Panc1 (cell line): Measurements from ENCODE around the gene MAPT. TPM values are rescaled to one million over a fixed set of nuclear protein-coding genes. Genes with fewer than 3 reads are reported as not detected.

Experiments
- ATAC-seq: fragments of 200-7000 bp; cut with Tn5 transposase; 2 replicates; pipeline ENCODE4 v1.9.1; 2020; ENCODE audit warnings: mild to moderate bottlenecking, moderate library complexity
- BruUV-seq: library from RNA; stranded (reverse); fragments of 400-500 nt; replicated peaks from 2 replicates; lab custom pipeline; 2021; lab: Mats Ljungman, UMichigan
- CTCF ChIA-PET: fragments of 300-600 bp; sonication (Branson Sonifier 250); formaldehyde crosslinking; loops from one replicate; lab custom pipeline; 2022; ENCODE audit warnings: antibody characterized with exemption; lab: Charles Lee
- POLR2A ChIA-PET: fragments of 300-600 bp; sonication (Branson Sonifier 250); formaldehyde crosslinking; loops from one replicate; lab custom pipeline; 2022; ENCODE audit warnings: antibody characterized with exemption; lab: Charles Lee
- DNase-seq: peaks from one replicate; pipeline ENCODE4 v3.0.0-alpha.2; 2010; ENCODE audit warnings: low read depth, low spot score
- H3K27ac ChIP-seq: 2 replicates; pipeline ENCODE4 v1.5.1; 2011; ENCODE audit warnings: mild to moderate bottlenecking, low read length, inconsistent platforms
- H3K27me3 ChIP-seq: fragments of 200-500 bp; sonication (Bioruptor generic); 2 replicates; pipeline ENCODE4 v1.6.0; 2014; ENCODE audit warnings: low read length, inconsistent platforms; ENCODE audit not compliant: control insufficient read depth, insufficient read depth
- H3K36me3 ChIP-seq: fragments of 200-500 bp; sonication (Bioruptor generic); 2 replicates; pipeline ENCODE4 v1.5.1; 2014; ENCODE audit warnings: inconsistent platforms, mild to moderate bottlenecking, low read length, moderate library complexity; ENCODE audit not compliant: control insufficient read depth, insufficient read depth
- H3K4me1 ChIP-seq: 2 replicates; pipeline ENCODE4 v1.5.1; 2011; ENCODE audit warnings: inconsistent platforms, mild to moderate bottlenecking, low read length, moderate library complexity; ENCODE audit not compliant: control insufficient read depth, insufficient read depth
- H3K4me3 ChIP-seq, 2 experiments: 2 replicates each; pipeline ENCODE4 v1.5.1; 2011 to 2012; ENCODE audit warnings: low read depth in 2 of 2, low read length in 2 of 2, mild to moderate bottlenecking in 2 of 2, inconsistent platforms in 1 of 2, moderate library complexity in 1 of 2
- H3K9me3 ChIP-seq: fragments of 200-500 bp; sonication (Bioruptor generic); 2 replicates; pipeline ENCODE4 v1.5.1; 2014; ENCODE audit warnings: low read depth, mild to moderate bottlenecking, inconsistent platforms, low read length, moderate library complexity; ENCODE audit not compliant: control insufficient read depth, insufficient read depth
- CTCF ChIP-seq: fragments of 450-650 bp; IDR thresholded peaks from 2 replicates; pipeline ENCODE4 v1.5.1; 2017; ENCODE audit warnings: mild to moderate bottlenecking
- POLR2AphosphoS5 ChIP-seq: IDR thresholded peaks from 2 replicates; pipeline ENCODE4 v1.6.1; 2012; ENCODE audit warnings: mild to moderate bottlenecking, low read depth, low read length, moderate library complexity
- SIN3A ChIP-seq: IDR thresholded peaks from 2 replicates; pipeline ENCODE4 v1.6.1; 2012; ENCODE audit warnings: low read depth, mild to moderate bottlenecking, low read length, moderate library complexity, borderline replicate concordance; ENCODE audit not compliant: insufficient read depth
- TCF7L2 ChIP-seq: IDR thresholded peaks from 2 replicates; pipeline ENCODE4 v1.6.1; 2011; ENCODE audit warnings: mild to moderate bottlenecking, low read depth, low read length, inconsistent platforms
- in situ Hi-C: cut with HindIII; loops from 2 replicates; pipeline ENCODE4 v1.10.0; 2016; ENCODE audit warnings: low sequenced_read_pairs, low pct_unique_long_range_greater_than_20kb
- intact Hi-C: fragments of 100-400 bp; cut with micrococcal nuclease; formaldehyde crosslinking; loops from one replicate; pipeline ENCODE4 v1.10.0; 2022; ENCODE audit not compliant: unreplicated experiment
- total RNA-seq: library from RNA; stranded (reverse); gene quantifications from one replicate; pipeline ENCODE4 v1.2.1, GENCODE V29; 2021; ENCODE audit not compliant: unreplicated experiment
- TF ChIP-seq, protein P1 (sequence below), 2 experiments: IDR thresholded peaks; 2 replicates each; pipeline ENCODE4 v1.6.1; 2011 to 2012; ENCODE audit warnings: low read depth in 2 of 2, control low read depth in 1 of 2, low read length in 1 of 2, mild to moderate bottlenecking in 1 of 2, moderate library complexity in 1 of 2; ENCODE audit not compliant: insufficient read depth in 1 of 2

Gene MAPT
- total RNA-seq, 1 experiment from 2014 or later = 0.59 TPM

DNA sequence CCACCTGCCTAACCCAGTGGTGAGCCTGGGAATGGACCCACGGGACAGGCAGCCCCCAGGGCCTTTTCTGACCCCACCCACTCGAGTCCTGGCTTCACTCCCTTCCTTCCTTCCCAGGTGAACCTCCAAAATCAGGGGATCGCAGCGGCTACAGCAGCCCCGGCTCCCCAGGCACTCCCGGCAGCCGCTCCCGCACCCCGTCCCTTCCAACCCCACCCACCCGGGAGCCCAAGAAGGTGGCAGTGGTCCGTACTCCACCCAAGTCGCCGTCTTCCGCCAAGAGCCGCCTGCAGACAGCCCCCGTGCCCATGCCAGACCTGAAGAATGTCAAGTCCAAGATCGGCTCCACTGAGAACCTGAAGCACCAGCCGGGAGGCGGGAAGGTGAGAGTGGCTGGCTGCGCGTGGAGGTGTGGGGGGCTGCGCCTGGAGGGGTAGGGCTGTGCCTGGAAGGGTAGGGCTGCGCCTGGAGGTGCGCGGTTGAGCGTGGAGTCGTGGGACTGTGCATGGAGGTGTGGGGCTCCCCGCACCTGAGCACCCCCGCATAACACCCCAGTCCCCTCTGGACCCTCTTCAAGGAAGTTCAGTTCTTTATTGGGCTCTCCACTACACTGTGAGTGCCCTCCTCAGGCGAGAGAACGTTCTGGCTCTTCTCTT lies 102.1 kb downstream of the MAPT start:
- H3K27me3 ChIP-seq = no peaks in the 10 kb centered on the region

GRCh38 chr17:45997166-45997565 lies 102.8 kb downstream of the MAPT start:
- in situ Hi-C loops = no loop called here
- H3K36me3 ChIP-seq = no peaks in the 10 kb centered on the region
- ChIA-PET POLR2A (no interaction called here), CTCF (no interaction called here)
- DNase-seq (no peak), ATAC-seq (no peak)
- no peaks in the 10 kb centered on the region for H3K27me3 ChIP-seq
- intact Hi-C loops = no loop called here
- BruUV-seq = no TSS peak
- no peaks in the 10 kb centered on the region for H3K9me3 ChIP-seq
- no peaks in the 10 kb centered on the region for H3K4me1 ChIP-seq
- H3K4me3 ChIP-seq = no peak overlapping the region
- TF ChIP-seq POLR2AphosphoS5 (no peak), SIN3A (no peak), TCF7L2 (no peak), CTCF (no peak)
- TF ChIP-seq, protein P1, sequence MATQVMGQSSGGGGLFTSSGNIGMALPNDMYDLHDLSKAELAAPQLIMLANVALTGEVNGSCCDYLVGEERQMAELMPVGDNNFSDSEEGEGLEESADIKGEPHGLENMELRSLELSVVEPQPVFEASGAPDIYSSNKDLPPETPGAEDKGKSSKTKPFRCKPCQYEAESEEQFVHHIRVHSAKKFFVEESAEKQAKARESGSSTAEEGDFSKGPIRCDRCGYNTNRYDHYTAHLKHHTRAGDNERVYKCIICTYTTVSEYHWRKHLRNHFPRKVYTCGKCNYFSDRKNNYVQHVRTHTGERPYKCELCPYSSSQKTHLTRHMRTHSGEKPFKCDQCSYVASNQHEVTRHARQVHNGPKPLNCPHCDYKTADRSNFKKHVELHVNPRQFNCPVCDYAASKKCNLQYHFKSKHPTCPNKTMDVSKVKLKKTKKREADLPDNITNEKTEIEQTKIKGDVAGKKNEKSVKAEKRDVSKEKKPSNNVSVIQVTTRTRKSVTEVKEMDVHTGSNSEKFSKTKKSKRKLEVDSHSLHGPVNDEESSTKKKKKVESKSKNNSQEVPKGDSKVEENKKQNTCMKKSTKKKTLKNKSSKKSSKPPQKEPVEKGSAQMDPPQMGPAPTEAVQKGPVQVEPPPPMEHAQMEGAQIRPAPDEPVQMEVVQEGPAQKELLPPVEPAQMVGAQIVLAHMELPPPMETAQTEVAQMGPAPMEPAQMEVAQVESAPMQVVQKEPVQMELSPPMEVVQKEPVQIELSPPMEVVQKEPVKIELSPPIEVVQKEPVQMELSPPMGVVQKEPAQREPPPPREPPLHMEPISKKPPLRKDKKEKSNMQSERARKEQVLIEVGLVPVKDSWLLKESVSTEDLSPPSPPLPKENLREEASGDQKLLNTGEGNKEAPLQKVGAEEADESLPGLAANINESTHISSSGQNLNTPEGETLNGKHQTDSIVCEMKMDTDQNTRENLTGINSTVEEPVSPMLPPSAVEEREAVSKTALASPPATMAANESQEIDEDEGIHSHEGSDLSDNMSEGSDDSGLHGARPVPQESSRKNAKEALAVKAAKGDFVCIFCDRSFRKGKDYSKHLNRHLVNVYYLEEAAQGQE (IDR thresholded peaks at IDR 0.05; ENCODE audit: insufficient read depth in 1 of 2, low read depth in 2 of 2, low read length in 1 of 2) = no peak
- no peak overlapping the region for H3K27ac ChIP-seq

More for the DNA sequence above, 102.1 kb downstream of the MAPT start:
- ChIA-PET POLR2A (no interaction called here), CTCF (no interaction called here)
- TF ChIP-seq SIN3A = no peak
- TF ChIP-seq, protein P1 (IDR thresholded peaks at IDR 0.05; ENCODE audit: insufficient read depth in 1 of 2, low read depth in 2 of 2, low read length in 1 of 2) = no peak
- no peak for TF ChIP-seq POLR2AphosphoS5
- no peak for TF ChIP-seq TCF7L2
- TF ChIP-seq CTCF = no peak
- DNase-seq (no peak), ATAC-seq (no peak)
- H3K27ac ChIP-seq = no peak overlapping the region
- H3K36me3 ChIP-seq = no peaks in the 10 kb centered on the region
- no peaks in the 10 kb centered on the region for H3K9me3 ChIP-seq
- in situ Hi-C loops = no loop called here
- intact Hi-C loops = no loop called here
- BruUV-seq = no TSS peak
- no peak overlapping the region for H3K4me3 ChIP-seq
- no peaks in the 10 kb centered on the region for H3K4me1 ChIP-seq
